A549 (cell line): ENCODE data around the gene MAP3K4. TPM values are rescaled to one million over a fixed set of nuclear protein-coding genes. Genes with fewer than 3 reads are reported as not detected.

Source experiments
- ATAC-seq, 2 experiments: fragments of 200-7000 bp in 1 of 2; fragments of >200 bp in 1 of 2; cut with Nextera tagmentation in 1 of 2; cut with Tn5 transposase in 1 of 2; 3 replicates each; pipeline versions ENCODE4 v1.8.0 to v1.9.1; 2018 to 2020; ENCODE audit warnings: mild to moderate bottlenecking in 1 of 2, moderate library complexity in 1 of 2
- CTCF ChIA-PET: fragments of 300-600 bp; sonication (Branson Sonifier 250); formaldehyde crosslinking; extraction: SDS; loops from one replicate; lab custom pipeline; 2021; ENCODE audit warnings: antibody characterized with exemption, inconsistent platforms; lab: Yijun Ruan, JAX
- POLR2A ChIA-PET: fragments of 350-600 bp; formaldehyde crosslinking; extraction: SDS; loops from one replicate; lab custom pipeline; 2021; ENCODE audit warnings: antibody characterized with exemption, inconsistent platforms; lab: Yijun Ruan, JAX
- DNase-seq, 2 experiments: peaks; one replicate each; pipeline versions ENCODE4 v3.0.0 to v3.0.0-alpha.2; 2011 to 2016; ENCODE audit warnings: low read depth in 1 of 2, low spot score in 1 of 2
- FAIRE-seq: peaks from 2 replicates; lab custom pipeline; 2011; peaks lifted over from hg19 to GRCh38; lab: Jason Lieb, UNC
- H3K27ac ChIP-seq, 2 experiments: fragments of >200 bp; sonication (Bioruptor Twin); formaldehyde crosslinking; 3 replicates each; pipeline ENCODE4 v1.5.1; 2016 to 2017
- H3K4me1 ChIP-seq: fragments of >200 bp; sonication (Bioruptor Twin); formaldehyde crosslinking; 3 replicates; pipeline ENCODE4 v1.6.1; 2016
- H3K4me2 ChIP-seq: fragments of >200 bp; sonication (Bioruptor Twin); formaldehyde crosslinking; 3 replicates; pipeline ENCODE4 v1.6.1; 2016
- H3K4me3 ChIP-seq: fragments of >200 bp; sonication (Bioruptor Twin); formaldehyde crosslinking; 3 replicates; pipeline ENCODE4 v1.5.1; 2016
- H3K9me3 ChIP-seq: fragments of >200 bp; sonication (Bioruptor Twin); formaldehyde crosslinking; 3 replicates; pipeline ENCODE4 v1.6.1; 2016
- BCL3 ChIP-seq: fragments of >200 bp; sonication (Bioruptor Twin); formaldehyde crosslinking; IDR thresholded peaks from 3 replicates; pipeline ENCODE4 v1.6.1; 2016
- BHLHE40 ChIP-seq: IDR thresholded peaks from 2 replicates; pipeline ENCODE4 v1.6.1; 2012; ENCODE audit warnings: low read depth, low read length, inconsistent platforms
- CBX8 ChIP-seq: fragments of 200-600 bp; sonication (generic); IDR thresholded peaks from 2 replicates; pipeline ENCODE4 v1.6.1; 2016
- CHD2 ChIP-seq: fragments of 150-350 bp; IDR thresholded peaks from 2 replicates; pipeline ENCODE4 v1.6.1; 2014; ENCODE audit warnings: low read length; ENCODE audit not compliant: partially characterized antibody
- CTCF ChIP-seq: fragments of >200 bp; sonication (Bioruptor Twin); formaldehyde crosslinking; IDR thresholded peaks from 3 replicates; pipeline ENCODE4 v1.5.1; 2016
- ESRRA ChIP-seq: fragments of 150-350 bp; IDR thresholded peaks from 2 replicates; pipeline ENCODE4 v1.6.1; 2014; ENCODE audit warnings: mild to moderate bottlenecking, low read length, borderline replicate concordance
- FOSB ChIP-seq: fragments of 250-450 bp; sonication (Bioruptor Pico); IDR thresholded peaks from 2 replicates; pipeline ENCODE4 v1.5.0; 2020; ENCODE audit warnings: mild to moderate bottlenecking, moderate library complexity
- GATA3 ChIP-seq: IDR thresholded peaks from 2 replicates; pipeline ENCODE4 v1.6.1; 2012; ENCODE audit warnings: borderline replicate concordance
- HDAC2 ChIP-seq: fragments of 200-600 bp; sonication (generic); IDR thresholded peaks from 2 replicates; pipeline ENCODE4 v1.6.1; 2016
- HES2 ChIP-seq: fragments of >200 bp; sonication (Bioruptor Twin); formaldehyde crosslinking; IDR thresholded peaks from 2 replicates; pipeline ENCODE4 v1.6.1; 2016
- HOXA7 ChIP-seq: fragments of 250-450 bp; sonication (Bioruptor Pico); IDR thresholded peaks from 2 replicates; pipeline ENCODE4 v1.5.0; 2020; ENCODE audit warnings: mild to moderate bottlenecking, moderate library complexity
- HOXB13 ChIP-seq: fragments of 250-450 bp; sonication (Bioruptor Pico); IDR thresholded peaks from 2 replicates; pipeline ENCODE4 v1.5.0; 2020; ENCODE audit warnings: low read depth, mild to moderate bottlenecking, moderate library complexity
- HOXB5 ChIP-seq: fragments of 250-450 bp; sonication (Bioruptor Pico); IDR thresholded peaks from 2 replicates; pipeline ENCODE4 v1.5.0; 2020; ENCODE audit warnings: mild to moderate bottlenecking, moderate library complexity
- KDM5A ChIP-seq: fragments of 200-600 bp; sonication (generic); IDR thresholded peaks from 2 replicates; pipeline ENCODE4 v1.6.1; 2016; ENCODE audit warnings: antibody characterized with exemption, mild to moderate bottlenecking
- MAFK ChIP-seq: fragments of 450-650 bp; IDR thresholded peaks from 2 replicates; pipeline ENCODE4 v1.6.1; 2014; ENCODE audit not compliant: partially characterized antibody
- MAX ChIP-seq: IDR thresholded peaks from 2 replicates; pipeline ENCODE4 v1.6.1; 2012
- NFE2L2 ChIP-seq: fragments of 150-350 bp; conservative IDR thresholded peaks from 2 replicates; pipeline ENCODE4 v1.6.1; 2014; ENCODE audit warnings: low read length
- POLR2AphosphoS2 ChIP-seq: conservative IDR thresholded peaks from 2 replicates; pipeline ENCODE4 v1.6.1; 2012; ENCODE audit warnings: low read length, improper control_type of control experiment, inconsistent platforms
- RAD21 ChIP-seq, 2 experiments: fragments of >200 bp in 1 of 2; sonication (Bioruptor Twin) in 1 of 2; formaldehyde crosslinking in 1 of 2; IDR thresholded peaks in 1 of 2; conservative IDR thresholded peaks in 1 of 2; 2 replicates in 1 of 2; 3 replicates in 1 of 2; pipeline ENCODE4 v1.6.1; 2012 to 2018; ENCODE audit warnings: inconsistent platforms in 1 of 2
- RARB ChIP-seq: fragments of 250-450 bp; sonication (Bioruptor Pico); IDR thresholded peaks from 2 replicates; pipeline ENCODE4 v1.8.0; 2021; ENCODE audit warnings: mild to moderate bottlenecking, moderate library complexity
- REST ChIP-seq: fragments of 200-600 bp; sonication (generic); IDR thresholded peaks from 2 replicates; pipeline ENCODE4 v1.6.1; 2016; ENCODE audit warnings: antibody characterized with exemption, mild to moderate bottlenecking, moderate library complexity
- TP53 ChIP-seq: fragments of 250-450 bp; sonication (Bioruptor Pico); IDR thresholded peaks from 2 replicates; pipeline ENCODE4 v1.5.0; 2021; ENCODE audit warnings: mild to moderate bottlenecking, moderate library complexity
- USF2 ChIP-seq: fragments of 450-650 bp; IDR thresholded peaks from 2 replicates; pipeline ENCODE4 v1.6.1; 2014; ENCODE audit warnings: antibody characterized with exemption
- ZC3H11A ChIP-seq: fragments of 450-650 bp; IDR thresholded peaks from 2 replicates; pipeline ENCODE4 v1.6.1; 2014; ENCODE audit warnings: antibody characterized with exemption, mild to moderate bottlenecking
- ZFP36 ChIP-seq: fragments of 450-650 bp; IDR thresholded peaks from 2 replicates; pipeline ENCODE4 v1.6.1; 2014; ENCODE audit warnings: borderline replicate concordance; ENCODE audit not compliant: partially characterized antibody
- WGBS: methylation state at CpG from one replicate; pipeline ENCODE4 v1.1.6; 2017; ENCODE audit errors: missing lambda C conversion rate; 5-methylcytosine and 5-hydroxymethylcytosine counted together
- polyA plus RNA-seq, 4 experiments: library from polyadenylated mRNA; depleted of rRNA in 3 of 4; stranded (reverse); fragments of >200 nt; fragmentation: RNase III in 1 of 4; extraction: RNeasy Plus Mini Kit Qiagen cat#74134 plus additional on column Dnase treatment in 1 of 4; gene quantifications; 2 replicates in 3 of 4; 3 replicates in 1 of 4; pipeline ENCODE4 v1.2.3, GENCODE V29; 2011 to 2017

MAP3K4 gene
- polyA plus RNA-seq, 2 of the 4 experiments (the other 2 are of a cell fraction), result 7.3 to 13.4 TPM

- Histone ChIP-seq H3K4me2 (no peak overlapping the region), H3K4me3 (no peak overlapping the region), H3K4me1 (no peaks in the 10 kb centered on the region)
- 84% methylated on average over 5 of the region's 5 CpGs for WGBS
- TF ChIP-seq NFE2L2 (no peak), FOSB (no peak), ESRRA (no peak), HES2 (no peak), MAX (no peak), KDM5A (no peak), ZFP36 (no peak), HOXB5 (CRISPR knock-in tag) (no peak), HOXA7 (no peak), GATA3 (no peak), REST (no peak), USF2 (no peak), BHLHE40 (no peak), RAD21 (conservative IDR thresholded peaks at IDR 0.05 in 1 of 2, IDR thresholded peaks at IDR 0.05 in 1 of 2) (no peak), HDAC2 (no peak), MAFK (no peak), CTCF (no peak)
- TF ChIP-seq, all 56 proteins: peak for 0
- CTCF ChIA-PET, result no interaction called here
- ATAC-seq (no peak), FAIRE-seq (no peak), DNase-seq (no peak)
- no peak overlapping the region for H3K27ac ChIP-seq
- POLR2A ChIA-PET, result no interaction called here
- no peaks in the 10 kb centered on the region for H3K9me3 ChIP-seq
Observed at GRCh38 chr6:161073930-161074329, 82.4 kb downstream of the MAP3K4 start.

GRCh38 chr6:161074496-161075121, 83.0 kb downstream of the MAP3K4 start:
- ChIA-PET POLR2A (no interaction called here), CTCF (interaction anchor here (0.6 kb wide), 1 partner anchor 333 kb away, joined by 3 read pairs; no protein-coding TSS in a partner anchor)
- no peak overlapping the region for H3K4me3 ChIP-seq
- no peak for TF ChIP-seq ESRRA
- TF ChIP-seq ZC3H11A, result no peak
- TF ChIP-seq CBX8, result no peak
- TF ChIP-seq POLR2AphosphoS2, result no peak
- TF ChIP-seq BCL3, result no peak
- no peak for TF ChIP-seq HOXB13 (CRISPR knock-in tag)
- no peak for TF ChIP-seq RARB
- no peak for TF ChIP-seq MAX
- no peak for TF ChIP-seq TP53 (CRISPR knock-in tag)
- TF ChIP-seq CHD2, result no peak
- no peaks in the 10 kb centered on the region for H3K4me1 ChIP-seq
- no peak for FAIRE-seq
- no peak for ATAC-seq
- H3K27ac ChIP-seq, result no peak overlapping the region
- H3K9me3 ChIP-seq, result no peaks in the 10 kb centered on the region
- no peak overlapping the region for H3K4me2 ChIP-seq
- 93% methylated on average over 5 of the region's 5 CpGs for WGBS
- no peak for DNase-seq
